Measurements from ENCODE around the gene PPM1G. TPM values are rescaled to one million over a fixed set of nuclear protein-coding genes. Genes with fewer than 3 reads are reported as not detected.

The PPM1G gene
- polyA plus RNA-seq, 1 of the 3 experiments (the other 2 are of a cell fraction) = 113 TPM

- TF ChIP-seq IRF3 (IDR thresholded peaks at IDR 0.05; ENCODE audit: low read depth, low read length) (no peak), FOXM1 (IDR thresholded peaks at IDR 0.05; ENCODE audit: low read depth) (no peak), FOXJ3 (CRISPR knock-in tag; IDR thresholded peaks at IDR 0.05) (peak; percentile 37), RCOR1 (IDR thresholded peaks at IDR 0.05; ENCODE audit: low read length) (no peak), USF1 (IDR thresholded peaks at IDR 0.05; ENCODE audit: borderline replicate concordance, low read depth) (0 out of 2 replicates have a peak, but pooled peaks have one; percentile 19), MEF2A (IDR thresholded peaks at IDR 0.05; ENCODE audit: borderline replicate concordance, low read depth) (no peak), MAX (IDR thresholded peaks at IDR 0.05; ENCODE audit: low read depth) (peak; percentile 92), RFX5 (IDR thresholded peaks at IDR 0.05; ENCODE audit: low read length) (no peak; the same call in 1 of the 2 replicates), POLR2AphosphoS5 (IDR thresholded peaks at IDR 0.05; ENCODE audit: low read depth, low read length) (no peak; the same call in 1 of the 2 replicates), YY1 (IDR thresholded peaks at IDR 0.05; ENCODE audit: low read depth) (peak; percentile 96), NFIC (IDR thresholded peaks at IDR 0.05; ENCODE audit: borderline replicate concordance) (no peak), FOSL2 (IDR thresholded peaks at IDR 0.05; ENCODE audit: borderline replicate concordance, low read depth) (no peak; the same call in 1 of the 2 replicates), ELF1 (IDR thresholded peaks at IDR 0.05) (peak; percentile 80), PBX3 (IDR thresholded peaks at IDR 0.05) (peak; percentile 48), JUND (IDR thresholded peaks at IDR 0.05) (no peak), CHD2 (IDR thresholded peaks at IDR 0.05; ENCODE audit: low read length, partially characterized antibody) (peak; percentile 93), TCF12 (IDR thresholded peaks at IDR 0.05) (peak; percentile 50), SIN3A (IDR thresholded peaks at IDR 0.05; ENCODE audit: borderline replicate concordance, low read depth, low read length) (peak; percentile 75), RAD21 (IDR thresholded peaks at IDR 0.05; ENCODE audit: low read length) (no peak), ZBTB33 (IDR thresholded peaks at IDR 0.05; ENCODE audit: borderline replicate concordance, low read depth) (peak; percentile 88), USF2 (IDR thresholded peaks at IDR 0.05; ENCODE audit: borderline replicate concordance, low read depth, low read length) (no peak; the same call in 1 of the 2 replicates)
Measured at GRCh38 chr2:27356382-27357181, 52.8 kb downstream of the PPM1G start, which contains the start of gene GTF3C2 (continued).
